Gastrocnemius medialis (tissue), 4 donors: ENCODE results near the gene DCLK2.

Experiments used
- POLR2A ChIP-seq, 2 donors: fragments of 450-650 bp; IDR thresholded peaks; one replicate each; pipeline ENCODE4 v1.6.1; 2017; ENCODE audit warnings: antibody characterized with exemption in 2 of 2, mild to moderate bottlenecking in 2 of 2, moderate library complexity in 2 of 2
- TF ChIP-seq, protein P1 (sequence below), 5 experiments: fragments of 450-650 bp in 3 of 5; fragments of 200-600 bp in 2 of 5; sonication (generic) in 2 of 5; IDR thresholded peaks in 4 of 5; conservative IDR thresholded peaks in 1 of 5; 1 replicate in 4 of 5; 2 replicates in 1 of 5; pipeline ENCODE4 v1.5.1; 2016 to 2019; ENCODE audit warnings: antibody characterized with exemption in 5 of 5, mild to moderate bottlenecking in 3 of 5, moderate library complexity in 3 of 5

DNA sequence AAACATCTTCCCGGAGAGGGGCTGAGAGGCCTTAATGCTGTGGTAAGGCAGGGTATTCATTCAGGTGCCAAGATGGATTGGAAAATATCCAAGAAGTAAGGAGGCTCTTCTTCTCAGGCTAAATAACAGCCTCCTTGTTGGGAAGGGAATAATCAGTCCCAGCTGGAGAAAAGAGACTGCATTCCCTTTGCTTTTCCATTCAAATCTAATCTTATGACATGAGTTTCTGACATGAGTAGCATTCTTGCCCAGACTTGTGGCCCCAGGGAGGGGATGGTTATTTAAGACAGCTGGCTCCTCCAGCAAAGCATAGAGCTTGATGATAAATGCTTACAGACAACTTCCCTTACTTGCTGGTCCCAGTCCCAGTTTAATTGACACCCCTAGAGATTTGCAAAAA is 98.3 kb downstream of the DCLK2 start:
- TF ChIP-seq, protein P1, sequence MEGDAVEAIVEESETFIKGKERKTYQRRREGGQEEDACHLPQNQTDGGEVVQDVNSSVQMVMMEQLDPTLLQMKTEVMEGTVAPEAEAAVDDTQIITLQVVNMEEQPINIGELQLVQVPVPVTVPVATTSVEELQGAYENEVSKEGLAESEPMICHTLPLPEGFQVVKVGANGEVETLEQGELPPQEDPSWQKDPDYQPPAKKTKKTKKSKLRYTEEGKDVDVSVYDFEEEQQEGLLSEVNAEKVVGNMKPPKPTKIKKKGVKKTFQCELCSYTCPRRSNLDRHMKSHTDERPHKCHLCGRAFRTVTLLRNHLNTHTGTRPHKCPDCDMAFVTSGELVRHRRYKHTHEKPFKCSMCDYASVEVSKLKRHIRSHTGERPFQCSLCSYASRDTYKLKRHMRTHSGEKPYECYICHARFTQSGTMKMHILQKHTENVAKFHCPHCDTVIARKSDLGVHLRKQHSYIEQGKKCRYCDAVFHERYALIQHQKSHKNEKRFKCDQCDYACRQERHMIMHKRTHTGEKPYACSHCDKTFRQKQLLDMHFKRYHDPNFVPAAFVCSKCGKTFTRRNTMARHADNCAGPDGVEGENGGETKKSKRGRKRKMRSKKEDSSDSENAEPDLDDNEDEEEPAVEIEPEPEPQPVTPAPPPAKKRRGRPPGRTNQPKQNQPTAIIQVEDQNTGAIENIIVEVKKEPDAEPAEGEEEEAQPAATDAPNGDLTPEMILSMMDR (IDR thresholded peaks at IDR 0.05 in 4 of 5, conservative IDR thresholded peaks at IDR 0.05 in 1 of 5): no peak
- no peak for TF ChIP-seq POLR2A (IDR thresholded peaks at IDR 0.05)
